GM12875 (cell line): ENCODE measurements around the gene GTF3C1.
"Not testable (repeated sequence)": the region's sequence is repeated elsewhere in the genome, so short reads cannot be mapped to it uniquely, and the experiment has no call there.

Experiments
- H3K4me3 ChIP-seq: one replicate; pipeline ENCODE4 v1.5.1; 2011; ENCODE audit warnings: low read depth, low read length, control low read depth
- TF ChIP-seq, protein P1 (sequence below): IDR thresholded peaks from 2 replicates; pipeline ENCODE4 v1.5.1; 2011; ENCODE audit warnings: low read depth, mild to moderate bottlenecking, control low read depth, inconsistent platforms, low read length, moderate library complexity, borderline replicate concordance; ENCODE audit not compliant: insufficient read depth

Gene GTF3C1

DNA sequence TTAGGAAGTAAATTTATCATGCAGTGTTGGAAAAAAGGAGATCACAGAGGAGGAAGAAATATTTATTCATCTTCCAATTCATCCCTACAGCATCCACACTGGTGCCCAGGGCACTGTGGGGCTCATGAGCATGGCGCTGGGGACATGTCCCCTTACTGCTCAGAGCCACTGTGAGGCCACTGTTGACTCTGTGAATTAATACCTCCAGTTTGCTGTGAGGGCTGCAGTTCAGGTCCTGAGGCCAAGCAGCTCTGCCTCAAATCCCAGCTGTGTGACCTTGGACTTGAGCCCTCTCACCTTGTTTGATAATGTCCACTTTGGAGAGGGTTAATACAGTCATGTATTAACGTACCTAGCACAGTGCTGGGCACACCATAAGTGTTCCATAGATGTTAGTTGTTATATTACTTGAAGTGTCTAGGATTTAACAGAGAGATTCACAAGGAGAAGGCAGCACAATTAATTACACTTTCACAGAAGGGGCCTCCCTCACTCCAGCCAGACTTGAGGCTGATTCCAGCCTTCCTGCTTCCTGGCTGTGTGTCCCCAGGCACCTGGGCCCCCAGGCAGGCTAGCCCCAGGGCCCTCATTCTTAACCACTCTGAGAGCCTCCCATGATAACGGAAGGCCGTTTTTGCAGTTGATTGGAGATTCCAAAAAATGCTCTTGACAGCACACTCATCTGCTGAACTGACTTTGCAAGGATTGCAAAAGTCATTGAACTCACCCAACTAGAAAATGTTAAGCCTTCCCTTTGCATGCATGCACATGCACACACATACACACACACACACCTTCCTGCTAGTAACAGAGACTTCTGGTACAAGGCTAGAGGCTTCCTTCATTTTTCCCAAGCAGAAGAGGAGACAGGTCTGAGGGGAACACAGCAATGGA lies 29.6 kb upstream of the GTF3C1 start:
- no peak overlapping the region for H3K4me3 ChIP-seq
- TF ChIP-seq, protein P1, sequence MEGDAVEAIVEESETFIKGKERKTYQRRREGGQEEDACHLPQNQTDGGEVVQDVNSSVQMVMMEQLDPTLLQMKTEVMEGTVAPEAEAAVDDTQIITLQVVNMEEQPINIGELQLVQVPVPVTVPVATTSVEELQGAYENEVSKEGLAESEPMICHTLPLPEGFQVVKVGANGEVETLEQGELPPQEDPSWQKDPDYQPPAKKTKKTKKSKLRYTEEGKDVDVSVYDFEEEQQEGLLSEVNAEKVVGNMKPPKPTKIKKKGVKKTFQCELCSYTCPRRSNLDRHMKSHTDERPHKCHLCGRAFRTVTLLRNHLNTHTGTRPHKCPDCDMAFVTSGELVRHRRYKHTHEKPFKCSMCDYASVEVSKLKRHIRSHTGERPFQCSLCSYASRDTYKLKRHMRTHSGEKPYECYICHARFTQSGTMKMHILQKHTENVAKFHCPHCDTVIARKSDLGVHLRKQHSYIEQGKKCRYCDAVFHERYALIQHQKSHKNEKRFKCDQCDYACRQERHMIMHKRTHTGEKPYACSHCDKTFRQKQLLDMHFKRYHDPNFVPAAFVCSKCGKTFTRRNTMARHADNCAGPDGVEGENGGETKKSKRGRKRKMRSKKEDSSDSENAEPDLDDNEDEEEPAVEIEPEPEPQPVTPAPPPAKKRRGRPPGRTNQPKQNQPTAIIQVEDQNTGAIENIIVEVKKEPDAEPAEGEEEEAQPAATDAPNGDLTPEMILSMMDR = no peak

- H3K4me3 ChIP-seq = no peak overlapping the region
- TF ChIP-seq, protein P1 = no peak
Observed at GRCh38 chr16:27576729-27577128, 27.0 kb upstream of the GTF3C1 start.

DNA sequence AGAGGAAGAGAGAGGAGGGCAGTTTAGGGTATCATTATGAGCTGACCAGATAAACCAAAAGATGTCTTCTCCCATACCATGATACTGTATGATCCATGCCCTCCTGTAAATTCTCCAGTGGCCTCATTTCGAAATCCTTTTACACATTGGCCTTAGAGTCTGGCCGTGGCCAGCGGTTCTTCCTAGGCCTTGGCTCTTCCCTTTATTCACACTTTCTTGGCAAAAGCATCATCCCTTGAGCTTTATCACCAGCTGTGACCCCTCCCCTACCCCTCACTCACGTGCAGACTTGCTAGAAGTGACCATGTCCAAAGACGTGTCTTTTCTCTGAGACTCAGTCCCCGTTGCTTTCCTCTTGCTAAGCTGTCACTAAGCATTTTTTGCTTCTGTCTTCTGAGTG lies 23.0 kb upstream of the GTF3C1 start:
- no peak overlapping the region for H3K4me3 ChIP-seq
- TF ChIP-seq, protein P1 = no peak

- no peak overlapping the region for H3K4me3 ChIP-seq
- TF ChIP-seq, protein P1 = no peak
Observed at GRCh38 chr16:27571433-27572326, 22.0 kb upstream of the GTF3C1 start.

- H3K4me3 ChIP-seq = not testable (repeated sequence)
Observed at GRCh38 chr16:27570986-27571385, 21.3 kb upstream of the GTF3C1 start.

DNA sequence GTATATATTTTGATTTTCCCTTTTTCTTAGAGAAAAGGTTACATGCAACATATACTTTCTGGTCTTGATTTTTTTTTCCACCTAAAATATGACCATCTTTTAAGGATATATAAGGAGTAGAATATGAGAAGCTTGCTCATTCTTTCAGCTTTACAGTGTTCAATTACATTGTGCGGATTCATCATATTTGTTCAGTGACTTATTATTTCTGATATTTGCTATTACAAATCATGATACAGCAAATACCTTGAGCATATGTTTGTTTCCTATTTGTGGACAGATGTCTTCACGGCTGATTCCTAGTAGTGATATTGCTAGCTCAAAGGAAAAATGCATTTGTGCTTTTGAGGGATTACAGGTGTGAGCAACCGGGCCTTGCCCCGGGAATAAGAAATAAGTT lies 18.4 kb upstream of the GTF3C1 start:
- TF ChIP-seq, protein P1 = no peak

DNA sequence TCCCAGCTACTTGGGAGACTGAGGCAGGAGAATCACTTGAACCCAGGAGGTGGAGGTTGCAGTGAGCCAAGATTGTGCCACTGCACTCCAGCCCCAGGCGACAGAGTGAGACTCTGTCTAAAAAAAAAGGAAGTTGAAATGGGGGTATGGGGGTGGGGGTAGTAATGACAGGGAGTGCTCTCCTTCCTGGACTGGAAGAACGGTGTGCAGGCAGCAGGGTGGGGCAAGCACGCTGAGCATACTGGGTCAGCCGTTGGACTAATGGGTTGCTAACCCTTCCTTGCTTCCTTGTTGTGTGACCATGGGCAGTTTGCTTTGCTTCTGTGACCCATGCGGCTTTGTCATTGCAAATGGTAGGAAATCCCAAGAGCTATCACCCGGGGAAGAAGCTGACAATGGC lies 16.7 kb upstream of the GTF3C1 start:
- no peak overlapping the region for H3K4me3 ChIP-seq
- TF ChIP-seq, protein P1 = no peak

More for the DNA sequence above, 18.4 kb upstream of the GTF3C1 start:
- H3K4me3 ChIP-seq = no peak overlapping the region
